Activated T-helper 2 cell treated with anti-CD3 and anti-CD28 coated beads, Interferon-gamma antibody, Interleukin-2, Interleukin-4, amounts not matched to agents 10 μg/mL and 5 μg/mL and 100 μg/mL, durations not matched to agents 14 hours and 24 hours and 36 hours (primary cell): ENCODE data around the gene ROGDI. TPM values are rescaled to one million over a fixed set of nuclear protein-coding genes. Genes with fewer than 3 reads are reported as not detected.
"Not testable (repeated sequence)": the region's sequence is repeated elsewhere in the genome, so short reads cannot be mapped to it uniquely, and the experiment has no call there.

ENCODE experiments used
- DNase-seq: peaks from one replicate; pipeline ENCODE4 v3.0.0; 2021; ENCODE audit warnings: low spot score
- H3K27ac Mint-ChIP-seq: one replicate; pipeline ENCODE4 v1.8.0; 2021; ENCODE audit warnings: mixed read lengths
- H3K27me3 Mint-ChIP-seq: one replicate; pipeline ENCODE4 v1.8.0; 2021; ENCODE audit warnings: low read depth, mixed read lengths
- H3K36me3 Mint-ChIP-seq: one replicate; pipeline ENCODE4 v1.8.0; 2021; ENCODE audit warnings: low read depth, mixed read lengths
- H3K4me1 Mint-ChIP-seq: one replicate; pipeline ENCODE4 v1.8.0; 2021; ENCODE audit warnings: low read depth, mixed read lengths
- H3K4me3 Mint-ChIP-seq: one replicate; pipeline ENCODE4 v1.8.0; 2021; ENCODE audit warnings: low read depth, mild to moderate bottlenecking, moderate library complexity, mixed read lengths
- H3K9me3 Mint-ChIP-seq: one replicate; pipeline ENCODE4 v1.8.0; 2021; ENCODE audit warnings: mixed read lengths
- intact Hi-C: fragments of 100-400 bp; cut with micrococcal nuclease; formaldehyde crosslinking; loops from one replicate; pipeline ENCODE4 v1.15.1; 2023
- total RNA-seq: library from RNA; stranded (reverse); gene quantifications from 2 replicates; pipeline ENCODE4 v1.2.3, GENCODE V29; 2022

Gene ROGDI
- total RNA-seq, 1 donor from 2014 or later, result 5.5 TPM

- Mint-ChIP-seq H3K27me3 (no peaks in the 10 kb centered on the region), H3K4me3 (no peak overlapping the region), H3K4me1 (peaks cover 3% of the 10 kb centered on the region)
Observed at GRCh38 chr16:4795828-4796572, 6.4 kb downstream of the ROGDI start.

GRCh38 chr16:4795181-4795827, 7.1 kb downstream of the ROGDI start, which contains the start of gene SMIM22:
Gene SMIM22 (plus strand): TSS chr16:4795369. CDS start chr16:4795735, 366 bp downstream.
- intact Hi-C loops, result no loop called here
- no peak within 1 kb of the TSS for H3K4me3 Mint-ChIP-seq
- H3K4me1 Mint-ChIP-seq, result peaks cover 6% of the 10 kb centered on the region
- no peaks in the 10 kb centered on the region for H3K27me3 Mint-ChIP-seq
- H3K27ac Mint-ChIP-seq, result no peak within 1 kb of the TSS
- H3K9me3 Mint-ChIP-seq, result no peaks in the 10 kb centered on the region
- DNase-seq, result no peak
- H3K36me3 Mint-ChIP-seq, result no peaks in the 10 kb centered on the region

More at GRCh38 chr16:4795828-4796572, 6.4 kb downstream of the ROGDI start:
- no peaks in the 10 kb centered on the region for H3K9me3 Mint-ChIP-seq
- DNase-seq, result no peak
- intact Hi-C loops, result no loop called here
- no peak overlapping the region for H3K27ac Mint-ChIP-seq
- no peaks in the 10 kb centered on the region for H3K36me3 Mint-ChIP-seq

DNA sequence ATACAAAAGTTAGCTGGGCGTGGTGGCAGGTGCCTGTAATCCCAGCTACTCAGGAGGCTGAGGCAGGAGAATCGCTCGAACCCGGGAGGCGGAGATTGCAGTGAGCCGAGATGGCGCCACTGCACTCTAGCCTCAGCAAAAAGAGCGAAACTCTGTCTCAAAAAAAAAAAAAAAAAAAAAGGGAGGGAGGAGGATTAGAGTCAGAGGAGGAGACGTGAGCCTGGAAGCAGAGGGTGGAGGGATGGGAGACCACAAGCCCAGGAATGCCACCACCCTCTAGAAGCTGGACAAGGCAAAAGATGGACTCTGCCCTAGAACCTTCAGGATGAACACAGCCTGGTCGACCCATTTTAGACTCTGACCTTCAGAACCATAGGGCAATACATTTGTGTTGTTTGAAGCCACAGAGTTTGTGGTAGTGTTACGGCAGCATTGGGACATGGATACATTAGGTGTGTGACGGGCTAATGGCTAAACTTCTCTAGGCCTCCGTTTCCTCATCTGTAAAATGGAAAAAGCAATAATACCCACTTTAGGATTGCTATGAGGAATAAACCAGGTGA, 9.4 kb downstream of the ROGDI start:
- H3K27ac Mint-ChIP-seq, result no peak overlapping the region
- DNase-seq, result no peak
- intact Hi-C loops, result no loop called here
- no peaks in the 10 kb centered on the region for H3K36me3 Mint-ChIP-seq
- no peak overlapping the region for H3K4me3 Mint-ChIP-seq
- peaks cover 6% of the 10 kb centered on the region for H3K4me1 Mint-ChIP-seq
- H3K27me3 Mint-ChIP-seq, result no peaks in the 10 kb centered on the region
- H3K9me3 Mint-ChIP-seq, result no peaks in the 10 kb centered on the region

DNA sequence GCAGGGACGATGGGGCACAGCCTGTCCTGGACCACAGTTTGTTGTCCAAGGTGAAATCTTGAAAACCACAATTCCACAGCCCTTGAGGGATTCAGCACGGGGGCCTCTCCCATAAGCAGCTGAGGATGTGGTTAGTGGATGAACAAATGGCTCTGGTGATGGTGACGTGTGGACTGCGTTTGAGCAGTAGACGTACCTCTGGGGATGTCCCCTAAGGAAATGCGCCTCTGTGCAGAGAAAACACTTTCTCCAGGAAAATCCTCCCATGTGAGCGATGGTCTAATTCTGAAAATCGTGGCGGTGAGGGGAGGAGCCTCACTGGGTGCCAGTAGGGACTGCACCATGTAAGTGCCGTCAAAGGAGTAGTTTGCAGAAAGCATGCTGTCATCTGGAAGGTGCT, 11.6 kb downstream of the ROGDI start:
- intact Hi-C loops, result no loop called here

GRCh38 chr16:4790261-4790660, 12.2 kb downstream of the ROGDI start:
- DNase-seq, result no peak
- peaks cover 6% of the 10 kb centered on the region for H3K4me1 Mint-ChIP-seq
- no peak overlapping the region for H3K4me3 Mint-ChIP-seq
- intact Hi-C loops, result no loop called here
- no peaks in the 10 kb centered on the region for H3K36me3 Mint-ChIP-seq
- H3K9me3 Mint-ChIP-seq, result no peaks in the 10 kb centered on the region
- no peak overlapping the region for H3K27ac Mint-ChIP-seq
- H3K27me3 Mint-ChIP-seq, result no peaks in the 10 kb centered on the region

More for the DNA sequence above, 11.6 kb downstream of the ROGDI start:
- no peaks in the 10 kb centered on the region for H3K9me3 Mint-ChIP-seq
- H3K4me1 Mint-ChIP-seq, result peaks cover 6% of the 10 kb centered on the region
- no peaks in the 10 kb centered on the region for H3K27me3 Mint-ChIP-seq
- no peaks in the 10 kb centered on the region for H3K36me3 Mint-ChIP-seq
- DNase-seq, result no peak
- no peak overlapping the region for H3K27ac Mint-ChIP-seq
- no peak overlapping the region for H3K4me3 Mint-ChIP-seq

GRCh38 chr16:4788910-4789309, 13.5 kb downstream of the ROGDI start:
- peaks cover 6% of the 10 kb centered on the region for H3K4me1 Mint-ChIP-seq
- no peaks in the 10 kb centered on the region for H3K27me3 Mint-ChIP-seq

DNA sequence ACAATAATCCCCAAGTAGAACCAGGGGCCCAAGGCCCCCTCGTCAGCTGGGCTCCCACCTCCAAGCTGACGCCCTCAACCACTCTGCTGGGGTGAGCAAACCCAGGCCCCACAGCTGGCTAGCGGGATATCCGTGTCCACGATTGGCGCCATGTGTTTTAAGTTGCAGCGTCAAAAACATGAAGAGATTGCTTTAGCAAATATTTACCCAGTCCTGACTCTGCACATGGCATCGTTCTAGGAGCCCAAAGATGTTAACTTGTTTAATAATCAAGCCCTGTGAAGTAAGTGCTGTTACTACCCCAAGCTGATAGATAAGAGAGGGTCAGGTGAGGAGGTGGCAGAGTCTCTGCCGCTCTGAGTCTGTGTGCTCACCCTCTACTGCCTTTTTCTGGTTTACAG, 13.9 kb downstream of the ROGDI start:
- DNase-seq, result no peak
- Mint-ChIP-seq H3K27ac (no peak overlapping the region), H3K9me3 (no peaks in the 10 kb centered on the region)

More at GRCh38 chr16:4788910-4789309, 13.5 kb downstream of the ROGDI start:
- Mint-ChIP-seq H3K4me3 (no peak overlapping the region), H3K9me3 (no peaks in the 10 kb centered on the region), H3K36me3 (no peaks in the 10 kb centered on the region), H3K27ac (no peak overlapping the region)
- intact Hi-C loops, result no loop called here
- DNase-seq, result no peak

GRCh38 chr16:4787627-4788482, 14.6 kb downstream of the ROGDI start, which contains the start of gene SEPTIN12:
Gene SEPTIN12 (minus strand): TSS chr16:4788345. CDS start chr16:4787645, 700 bp downstream.
- no peaks in the 10 kb centered on the region for H3K9me3 Mint-ChIP-seq
- intact Hi-C loops, result no loop called here
- H3K4me1 Mint-ChIP-seq, result peaks cover 6% of the 10 kb centered on the region
- no peak within 1 kb of the TSS for H3K27ac Mint-ChIP-seq
- no peak for DNase-seq
- H3K27me3 Mint-ChIP-seq, result no peaks in the 10 kb centered on the region
- H3K4me3 Mint-ChIP-seq, result no peak within 1 kb of the TSS
- H3K36me3 Mint-ChIP-seq, result no peaks in the 10 kb centered on the region

More for the DNA sequence above, 13.9 kb downstream of the ROGDI start:
- intact Hi-C loops, result no loop called here
- peaks cover 6% of the 10 kb centered on the region for H3K4me1 Mint-ChIP-seq
- no peaks in the 10 kb centered on the region for H3K27me3 Mint-ChIP-seq
- no peak overlapping the region for H3K4me3 Mint-ChIP-seq
- no peaks in the 10 kb centered on the region for H3K36me3 Mint-ChIP-seq

DNA sequence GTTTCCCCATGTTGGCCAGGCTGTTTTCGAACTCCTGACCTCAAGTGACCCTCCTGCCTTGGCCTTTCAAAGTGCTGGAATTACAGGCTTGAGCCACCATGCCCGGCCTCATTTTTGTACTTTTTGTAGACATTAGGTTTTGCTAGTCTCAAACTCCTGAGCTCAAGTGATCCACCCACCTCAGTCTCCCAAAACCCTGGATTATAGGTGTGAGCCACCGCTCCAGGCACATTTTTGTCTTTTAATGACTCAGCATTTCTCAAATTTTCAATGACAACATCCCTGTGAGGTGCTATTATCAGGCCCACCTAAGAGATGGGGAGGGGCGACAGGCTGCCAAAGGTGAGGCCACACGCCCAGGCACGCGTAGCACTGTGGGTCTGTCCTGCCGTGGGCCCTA, 15.4 kb downstream of the ROGDI start:
- Mint-ChIP-seq H3K27me3 (no peaks in the 10 kb centered on the region), H3K27ac (no peak overlapping the region), H3K4me1 (peaks cover 6% of the 10 kb centered on the region), H3K36me3 (no peaks in the 10 kb centered on the region), H3K9me3 (no peaks in the 10 kb centered on the region), H3K4me3 (no peak overlapping the region)
- DNase-seq, result no peak
- intact Hi-C loops, result no loop called here

GRCh38 chr16:4785758-4786433, 16.5 kb downstream of the ROGDI start:
- no peaks in the 10 kb centered on the region for H3K27me3 Mint-ChIP-seq
- no peak for DNase-seq
- peaks cover 2% of the 10 kb centered on the region for H3K4me1 Mint-ChIP-seq
- no peak overlapping the region for H3K4me3 Mint-ChIP-seq
- intact Hi-C loops, result no loop called here
- no peaks in the 10 kb centered on the region for H3K9me3 Mint-ChIP-seq
- no peaks in the 10 kb centered on the region for H3K36me3 Mint-ChIP-seq
- H3K27ac Mint-ChIP-seq, result no peak overlapping the region

GRCh38 chr16:4784444-4784987, 17.9 kb downstream of the ROGDI start:
- H3K4me3 Mint-ChIP-seq, intact Hi-C loops, H3K9me3 Mint-ChIP-seq, H3K4me1 Mint-ChIP-seq, H3K27ac Mint-ChIP-seq, DNase-seq, H3K36me3 Mint-ChIP-seq, H3K27me3 Mint-ChIP-seq: not testable (repeated sequence)

GRCh38 chr16:4783951-4784336, 18.5 kb downstream of the ROGDI start:
- no peak for DNase-seq
- Mint-ChIP-seq H3K27ac (no peak overlapping the region), H3K9me3 (no peaks in the 10 kb centered on the region), H3K27me3 (no peaks in the 10 kb centered on the region), H3K4me3 (no peak overlapping the region), H3K36me3 (no peaks in the 10 kb centered on the region), H3K4me1 (no peaks in the 10 kb centered on the region)
- intact Hi-C loops, result no loop called here
